ENCODE data around the gene SNPH.

GRCh38 chr20:1280195-1281102, 14.4 kb downstream of the SNPH start:
- TF ChIP-seq HDGF (IDR thresholded peaks at IDR 0.05; ENCODE audit: borderline replicate concordance) = no peak
- no peak for TF ChIP-seq SUZ12 (IDR thresholded peaks at IDR 0.05)
- TF ChIP-seq ELF4 (IDR thresholded peaks at IDR 0.05) = no peak
